MM.1S (cell line): ENCODE data around the gene UPK3B.
"Not testable (repeated sequence)": the region's sequence is repeated elsewhere in the genome, so short reads cannot be mapped to it uniquely, and the experiment has no call there.

Source experiments
- DNase-seq: peaks from one replicate; pipeline ENCODE4 v3.0.0-alpha.2; 2015
- H2AFZ ChIP-seq: fragments of 300-600 bp; sonication (generic); 2 replicates; pipeline ENCODE4 v1.6.0; 2016; ENCODE audit warnings: antibody characterized with exemption, low read length
- H3F3A ChIP-seq: fragments of 300-600 bp; sonication (generic); 2 replicates; pipeline ENCODE4 v1.6.1; 2016; ENCODE audit warnings: mild to moderate bottlenecking, antibody characterized with exemption, low read length, moderate library complexity, mixed read lengths; ENCODE audit not compliant: insufficient read depth
- H3K27ac ChIP-seq: fragments of 300-600 bp; sonication (generic); 2 replicates; pipeline ENCODE4 v1.5.1; 2016; ENCODE audit warnings: mild to moderate bottlenecking, low read length
- H3K27me3 ChIP-seq: fragments of 300-600 bp; sonication (generic); replicated peaks from 2 replicates; pipeline ENCODE4 v1.6.0; 2016; ENCODE audit warnings: low read length; ENCODE audit not compliant: insufficient read depth
- H3K36me3 ChIP-seq: fragments of 300-600 bp; sonication (generic); replicated peaks from 2 replicates; pipeline ENCODE4 v1.6.1; 2016; ENCODE audit warnings: mild to moderate bottlenecking, low read length, mixed read lengths; ENCODE audit not compliant: insufficient read depth
- H3K4me1 ChIP-seq: fragments of 300-600 bp; sonication (generic); 2 replicates; pipeline ENCODE4 v1.6.1; 2016; ENCODE audit warnings: low read length, mixed read lengths
- H3K4me2 ChIP-seq: fragments of 300-600 bp; sonication (generic); 2 replicates; pipeline ENCODE4 v1.6.0; 2016; ENCODE audit warnings: low read depth, low read length
- H3K4me3 ChIP-seq: fragments of 300-600 bp; sonication (generic); 2 replicates; pipeline ENCODE4 v1.5.1; 2016; ENCODE audit warnings: low read length, mixed read lengths
- H3K79me2 ChIP-seq: fragments of 300-600 bp; sonication (generic); 2 replicates; pipeline ENCODE4 v1.6.1; 2016; ENCODE audit warnings: mixed run types, low read length, mixed read lengths
- H3K9ac ChIP-seq: fragments of 300-600 bp; sonication (generic); 2 replicates; pipeline ENCODE4 v1.6.1; 2016; ENCODE audit warnings: low read length, mixed read lengths
- H3K9me2 ChIP-seq: fragments of 300-600 bp; sonication (generic); replicated peaks from 2 replicates; pipeline ENCODE4 v1.6.1; 2016; ENCODE audit warnings: mild to moderate bottlenecking, low read length, mixed read lengths; ENCODE audit not compliant: insufficient read depth
- H3K9me3 ChIP-seq: fragments of 300-600 bp; sonication (generic); replicated peaks from 2 replicates; pipeline ENCODE4 v1.6.1; 2016; ENCODE audit warnings: mild to moderate bottlenecking, low read length, mixed read lengths; ENCODE audit not compliant: insufficient read depth
- H4K20me1 ChIP-seq: fragments of 300-600 bp; sonication (generic); 2 replicates; pipeline ENCODE4 v1.6.1; 2016; ENCODE audit warnings: mild to moderate bottlenecking, low read length, moderate library complexity, mixed read lengths; ENCODE audit not compliant: insufficient read depth

The UPK3B gene

GRCh38 chr7:76497918-76498582 is 12.3 kb upstream of the UPK3B start:
- not testable (repeated sequence) for H3K4me2 ChIP-seq, DNase-seq, H3K27ac ChIP-seq, H3K9ac ChIP-seq, H4K20me1 ChIP-seq, H3K36me3 ChIP-seq, H2AFZ ChIP-seq, H3K9me3 ChIP-seq, H3K9me2 ChIP-seq, H3F3A ChIP-seq, H3K27me3 ChIP-seq, H3K4me1 ChIP-seq, H3K79me2 ChIP-seq, H3K4me3 ChIP-seq

GRCh38 chr7:76498583-76499200 is 11.7 kb upstream of the UPK3B start:
- H3K79me2 ChIP-seq, H3K9me2 ChIP-seq, DNase-seq, H3K36me3 ChIP-seq, H3K4me1 ChIP-seq, H3K4me3 ChIP-seq, H3K9me3 ChIP-seq, H3K27ac ChIP-seq, H3K4me2 ChIP-seq, H3F3A ChIP-seq, H4K20me1 ChIP-seq, H3K27me3 ChIP-seq, H3K9ac ChIP-seq, H2AFZ ChIP-seq: not testable (repeated sequence)

- H3K36me3 ChIP-seq, H3K9me2 ChIP-seq, H3K4me1 ChIP-seq, H2AFZ ChIP-seq, H3K9ac ChIP-seq, H3K27ac ChIP-seq, H3K9me3 ChIP-seq, H4K20me1 ChIP-seq, H3K27me3 ChIP-seq, H3K4me2 ChIP-seq, H3K79me2 ChIP-seq, DNase-seq, H3F3A ChIP-seq, H3K4me3 ChIP-seq: not testable (repeated sequence)
These were observed 11.0 kb upstream of the UPK3B start for GRCh38 chr7:76499201-76499923.

- not testable (repeated sequence) for H3K4me1 ChIP-seq, H3K79me2 ChIP-seq, H3K4me3 ChIP-seq, H3K9me3 ChIP-seq, H2AFZ ChIP-seq, H4K20me1 ChIP-seq, H3F3A ChIP-seq, H3K9ac ChIP-seq, H3K36me3 ChIP-seq, H3K27ac ChIP-seq, H3K27me3 ChIP-seq, H3K4me2 ChIP-seq, DNase-seq, H3K9me2 ChIP-seq
These were observed 10.5 kb upstream of the UPK3B start for GRCh38 chr7:76499924-76500241.

GRCh38 chr7:76502224-76502623 is 8.1 kb upstream of the UPK3B start:
- not testable (repeated sequence) for DNase-seq, H2AFZ ChIP-seq, H3K36me3 ChIP-seq, H3F3A ChIP-seq, H3K27ac ChIP-seq, H3K4me2 ChIP-seq, H3K79me2 ChIP-seq, H4K20me1 ChIP-seq, H3K9me2 ChIP-seq, H3K9me3 ChIP-seq, H3K4me3 ChIP-seq, H3K4me1 ChIP-seq, H3K9ac ChIP-seq, H3K27me3 ChIP-seq

GRCh38 chr7:76502836-76503235 is 7.5 kb upstream of the UPK3B start:
- not testable (repeated sequence) for H3K27me3 ChIP-seq, H3K4me3 ChIP-seq, H3K9me2 ChIP-seq, H3K36me3 ChIP-seq, H3K9ac ChIP-seq, H3K79me2 ChIP-seq, H3K4me2 ChIP-seq, H2AFZ ChIP-seq, H3K9me3 ChIP-seq, H3K27ac ChIP-seq, H3F3A ChIP-seq, H4K20me1 ChIP-seq, DNase-seq, H3K4me1 ChIP-seq

GRCh38 chr7:76503244-76503643 is 7.1 kb upstream of the UPK3B start:
- H3K79me2 ChIP-seq, H3F3A ChIP-seq, H3K4me2 ChIP-seq, H3K36me3 ChIP-seq, H3K9me2 ChIP-seq, H3K27me3 ChIP-seq, H4K20me1 ChIP-seq, H3K27ac ChIP-seq, H3K9me3 ChIP-seq, H3K4me3 ChIP-seq, H2AFZ ChIP-seq, H3K9ac ChIP-seq, H3K4me1 ChIP-seq, DNase-seq: not testable (repeated sequence)
